Measurements from ENCODE around the gene PRKAG1. TPM values are rescaled to one million over a fixed set of nuclear protein-coding genes. Genes with fewer than 3 reads are reported as not detected.

The PRKAG1 gene
- total RNA-seq, 1 experiment from 2014 or later, result 133 TPM

DNA sequence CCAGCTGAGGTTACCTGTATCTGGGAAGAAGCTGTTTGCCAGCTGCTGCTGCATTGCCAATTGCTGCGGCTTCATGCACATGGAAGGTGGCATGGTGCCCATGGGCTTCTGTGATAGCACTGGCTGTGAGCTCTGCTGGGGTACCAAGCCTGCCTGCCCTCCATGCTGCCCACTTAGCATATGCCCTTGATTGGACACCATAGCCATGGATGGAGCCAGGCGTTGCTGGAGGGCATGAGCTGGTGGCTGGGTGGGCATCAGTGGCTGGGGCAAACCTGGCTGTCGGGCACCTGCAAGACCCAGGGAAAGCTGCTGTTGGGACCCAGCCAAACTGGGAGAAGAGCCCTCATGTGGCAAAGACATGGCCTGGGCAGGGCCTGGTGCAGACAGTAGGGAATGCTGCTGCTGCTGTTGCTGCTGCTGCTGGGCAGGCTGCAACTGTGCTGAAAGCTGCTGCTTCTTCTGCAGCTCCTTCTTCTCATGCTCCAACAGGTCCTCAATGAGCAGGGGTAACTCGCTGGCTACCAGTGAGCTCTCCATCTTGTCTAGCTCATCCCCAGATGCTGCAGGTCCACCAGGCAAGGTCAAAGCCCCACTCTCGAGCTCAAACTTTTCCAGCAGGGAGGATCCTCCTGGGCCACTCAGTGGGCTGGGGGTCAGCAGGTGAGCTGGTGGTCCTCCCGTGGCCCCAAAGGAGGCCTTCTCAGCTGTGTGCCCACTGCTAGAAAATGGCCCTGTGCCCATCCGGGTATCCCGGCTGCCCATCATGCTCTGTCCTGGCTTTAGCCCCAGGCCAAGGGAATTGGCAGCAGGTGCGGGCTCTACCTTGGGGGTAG, 18.8 kb upstream of the PRKAG1 start:
- in situ Hi-C loops (cut with HindIII; ENCODE audit: low pct_unique_long_range_greater_than_20kb, low sequenced_read_pairs), result no loop called here
- DNase-seq (ENCODE audit: low read depth, low spot score), result no peak

DNA sequence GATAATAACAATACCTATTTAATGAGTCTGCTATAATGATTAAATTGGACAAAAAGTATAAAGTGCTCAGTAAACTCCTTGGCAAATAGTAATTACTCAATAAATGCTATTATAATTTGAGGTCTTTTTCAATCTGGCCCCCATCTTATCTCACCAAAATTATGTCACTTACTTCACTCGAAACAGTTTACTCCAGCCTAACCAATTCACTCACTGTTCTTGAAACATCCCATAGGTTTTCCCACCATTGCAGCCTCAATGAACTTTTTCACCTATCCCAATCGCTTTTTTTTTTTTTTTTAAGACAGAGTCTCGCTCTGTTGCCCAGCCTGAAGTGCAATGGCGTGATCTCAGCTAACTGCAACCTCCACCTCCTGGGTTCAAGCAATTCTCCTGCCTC, 17.5 kb upstream of the PRKAG1 start:
- in situ Hi-C loops (cut with HindIII; ENCODE audit: low pct_unique_long_range_greater_than_20kb, low sequenced_read_pairs), result no loop called here

DNA sequence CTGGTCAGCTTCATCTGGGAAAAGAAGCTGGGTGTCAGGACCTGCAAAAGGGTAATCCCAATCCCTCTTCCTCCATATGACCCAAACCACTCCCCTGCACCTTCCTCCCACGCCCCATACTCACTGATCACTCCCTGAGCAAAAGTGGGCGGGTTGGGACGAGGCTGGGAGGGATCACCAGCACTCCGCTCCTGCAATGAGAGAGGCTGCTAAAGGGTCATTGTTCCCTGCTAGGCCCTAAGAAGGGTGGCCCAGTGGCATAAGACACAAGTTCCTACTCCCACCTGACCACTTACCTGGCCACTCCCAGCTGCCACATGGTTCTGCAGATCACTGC, 15.7 kb upstream of the PRKAG1 start:
- in situ Hi-C loops (cut with HindIII; ENCODE audit: low pct_unique_long_range_greater_than_20kb, low sequenced_read_pairs), result no loop called here
- DNase-seq (ENCODE audit: low read depth, low spot score), result no peak

More for the DNA sequence above, 17.5 kb upstream of the PRKAG1 start:
- no peak for DNase-seq (ENCODE audit: low read depth, low spot score)

DNA sequence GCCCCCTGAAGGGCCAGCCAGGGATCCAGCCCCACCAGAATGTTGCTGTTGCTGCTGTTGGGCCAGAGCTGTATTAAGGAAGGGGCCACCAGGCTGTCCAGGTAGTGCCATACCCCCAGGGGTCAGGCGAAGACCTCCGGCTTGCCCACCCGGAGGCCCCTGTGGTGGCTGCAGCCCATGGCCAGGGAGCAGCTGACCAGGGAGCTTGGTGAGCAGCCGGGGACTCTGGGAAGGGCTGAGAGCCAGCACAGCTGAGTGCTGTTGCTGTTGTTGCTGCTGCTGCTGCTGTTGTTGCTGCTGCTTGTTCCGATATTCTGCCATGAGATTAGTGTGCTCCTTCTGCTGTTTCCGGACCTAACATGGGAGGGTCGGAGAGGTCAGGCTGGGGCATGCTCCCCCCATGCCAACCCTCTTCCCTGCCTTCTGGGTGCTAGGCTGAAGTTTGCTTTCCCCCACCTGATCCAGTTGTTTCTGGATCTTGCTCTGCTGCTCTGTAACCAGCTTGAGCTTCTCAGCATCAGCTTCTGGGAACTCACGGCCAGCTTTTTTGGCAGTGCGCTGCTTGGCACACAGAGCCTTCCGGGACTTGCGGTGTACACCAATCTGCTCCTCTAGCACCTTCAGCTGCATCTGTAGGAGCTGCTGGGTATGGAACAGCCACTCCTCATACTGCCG, 15.2 kb upstream of the PRKAG1 start:
- no peak for DNase-seq (ENCODE audit: low read depth, low spot score)
- in situ Hi-C loops (cut with HindIII; ENCODE audit: low pct_unique_long_range_greater_than_20kb, low sequenced_read_pairs), result no loop called here

DNA sequence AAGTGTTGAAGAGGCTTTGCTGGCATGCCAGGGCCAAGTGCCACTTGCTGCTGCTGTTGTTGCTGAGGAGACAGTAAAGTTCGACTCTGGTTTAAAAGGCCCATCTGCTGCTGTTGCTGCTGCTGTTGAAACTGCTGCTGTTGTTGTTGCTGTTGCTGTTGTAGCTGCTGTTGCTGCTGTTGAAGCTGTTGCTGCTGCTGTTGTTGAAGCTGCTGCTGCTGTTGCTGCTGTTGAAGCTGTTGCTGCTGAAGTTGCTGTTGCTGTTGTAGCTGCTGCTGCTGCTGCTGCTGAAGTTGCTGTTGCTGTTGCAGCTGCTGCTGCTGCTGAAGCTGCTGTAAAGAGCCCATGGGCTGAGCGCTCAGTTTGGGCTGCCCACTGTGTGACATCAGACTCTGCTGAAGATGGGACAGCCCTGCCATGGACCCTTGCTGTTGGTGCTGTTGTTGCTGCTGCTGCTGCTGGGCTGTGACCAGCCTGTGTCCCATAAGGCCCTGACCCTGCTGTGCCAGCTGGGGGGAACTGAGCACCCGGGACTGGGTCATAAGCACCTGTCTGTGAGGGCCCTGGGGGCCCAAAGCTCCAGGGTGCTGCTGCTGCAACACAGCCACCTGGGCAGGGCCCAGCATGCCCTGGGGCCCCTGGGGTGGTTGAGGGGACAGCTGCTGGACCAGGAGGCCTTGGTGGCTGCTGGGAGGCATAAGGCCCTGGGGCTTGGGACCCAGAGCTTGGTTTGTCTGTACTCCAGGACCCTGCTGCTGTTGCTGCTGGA, 14.3 kb upstream of the PRKAG1 start:
- DNase-seq (ENCODE audit: low read depth, low spot score), result no peak
- in situ Hi-C loops (cut with HindIII; ENCODE audit: low pct_unique_long_range_greater_than_20kb, low sequenced_read_pairs), result no loop called here

DNA sequence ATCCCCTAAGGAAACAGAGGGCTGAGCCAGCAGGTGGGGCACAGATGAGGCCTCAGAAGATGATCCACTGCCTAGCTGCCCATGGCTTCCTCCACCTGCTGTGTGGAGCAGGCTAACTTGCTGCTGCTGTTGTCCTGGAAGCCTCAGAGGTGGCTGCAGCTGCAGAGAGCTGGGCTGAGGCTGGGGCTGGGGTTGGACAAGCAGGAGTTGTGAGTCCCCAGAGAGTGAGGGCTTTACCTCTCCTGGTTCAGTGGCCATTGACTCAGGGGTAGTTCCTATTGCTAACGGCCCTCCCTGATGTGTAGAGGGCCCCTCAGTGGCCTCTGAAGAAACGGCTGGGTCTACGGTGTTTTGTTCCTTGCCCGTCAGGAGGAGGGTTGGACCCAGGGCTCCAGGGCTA, 13.7 kb upstream of the PRKAG1 start:
- in situ Hi-C loops (cut with HindIII; ENCODE audit: low pct_unique_long_range_greater_than_20kb, low sequenced_read_pairs), result no loop called here
- DNase-seq (ENCODE audit: low read depth, low spot score), result no peak

DNA sequence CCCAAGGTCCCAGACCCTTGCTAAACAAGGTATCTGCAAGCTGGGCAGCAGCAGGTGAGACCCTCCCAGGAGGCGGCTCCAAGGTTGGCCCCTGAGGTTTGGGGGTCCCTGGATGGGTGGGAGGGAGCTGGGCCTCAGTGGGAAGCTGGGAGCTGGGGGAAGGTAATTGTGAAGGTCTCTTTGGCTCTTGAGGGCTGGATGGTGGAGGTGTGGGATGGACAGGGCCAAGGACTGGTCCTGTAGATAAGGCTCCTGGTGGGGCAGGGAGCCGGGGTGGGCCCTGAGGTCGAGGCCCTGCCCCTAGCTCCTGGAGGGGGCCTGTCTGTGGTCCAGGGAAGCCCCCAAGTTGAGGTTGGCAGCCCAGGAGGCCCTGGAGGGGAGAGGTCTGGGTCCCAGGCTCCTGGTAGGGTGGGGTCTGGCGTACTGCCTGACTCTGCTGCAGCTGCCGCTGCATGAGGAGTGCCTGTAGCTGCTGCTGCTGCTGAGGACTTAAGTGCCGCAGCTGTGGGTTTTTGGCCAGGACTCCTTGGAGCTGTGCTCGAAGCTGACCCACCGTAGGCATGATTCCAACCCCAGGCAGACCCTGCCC, 13.1 kb upstream of the PRKAG1 start:
- in situ Hi-C loops (cut with HindIII; ENCODE audit: low pct_unique_long_range_greater_than_20kb, low sequenced_read_pairs), result no loop called here
- DNase-seq (ENCODE audit: low read depth, low spot score), result no peak

DNA sequence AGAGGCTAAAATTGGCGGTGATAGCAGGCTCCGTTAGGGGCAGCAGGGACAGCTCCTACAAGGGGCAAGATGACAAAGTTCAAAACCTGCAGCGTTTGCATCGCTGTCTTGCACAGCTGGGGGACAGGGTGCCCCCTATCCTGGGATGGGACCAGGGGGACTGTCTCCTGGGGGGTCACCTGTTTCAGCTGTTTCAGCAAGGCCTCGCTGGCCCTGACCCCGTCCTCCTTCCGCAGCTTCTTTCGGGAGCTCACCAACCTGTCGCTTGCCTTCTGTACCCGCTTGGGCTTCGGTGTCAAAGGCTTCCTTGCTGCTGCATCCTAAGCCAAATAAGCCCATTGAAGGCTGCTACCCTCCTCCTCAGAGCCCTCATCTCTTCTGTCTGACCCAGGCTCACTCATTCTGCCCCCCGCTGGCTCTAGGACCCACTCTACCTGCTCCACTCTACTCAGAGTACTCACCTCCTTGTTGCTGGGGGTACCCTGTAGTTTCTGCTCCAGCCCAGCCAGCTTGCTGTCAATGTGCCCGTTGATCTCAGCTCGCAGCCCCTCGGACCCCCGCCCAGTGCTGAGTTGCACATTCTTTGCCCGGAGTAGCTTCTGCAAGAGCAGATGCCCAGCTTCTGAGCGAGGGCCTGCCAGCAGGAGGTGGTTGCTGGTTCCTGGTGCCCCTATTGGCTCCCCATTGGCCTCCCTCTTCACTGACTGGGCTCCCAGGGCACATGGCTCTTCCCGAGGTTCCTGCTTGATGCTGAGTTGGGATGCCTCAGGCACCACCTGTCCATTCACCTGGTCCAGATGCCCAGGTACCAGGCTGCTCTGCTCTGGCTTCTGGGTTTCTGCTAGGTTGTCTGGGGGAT, 12.4 kb upstream of the PRKAG1 start:
- in situ Hi-C loops (cut with HindIII; ENCODE audit: low pct_unique_long_range_greater_than_20kb, low sequenced_read_pairs), result no loop called here
- no peak for DNase-seq (ENCODE audit: low read depth, low spot score)

DNA sequence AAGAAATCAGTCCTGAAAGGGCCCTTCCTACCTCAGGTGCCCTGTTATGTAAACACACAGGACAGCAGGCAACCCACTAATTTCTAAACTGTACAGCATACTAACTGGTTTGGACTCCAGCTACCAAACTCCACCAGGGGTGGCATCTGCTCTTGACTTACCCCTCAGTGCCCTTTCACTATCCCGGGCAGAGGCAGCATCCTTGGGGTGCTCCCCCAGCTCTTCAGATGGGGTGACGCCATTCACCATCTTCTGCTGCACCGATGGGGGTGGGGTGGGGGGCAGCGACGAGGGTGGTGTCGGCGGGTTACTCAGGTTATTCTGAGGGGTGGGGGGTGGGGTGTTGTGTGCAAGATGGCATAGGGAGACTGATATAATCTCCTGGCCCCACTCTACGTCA, 11.5 kb upstream of the PRKAG1 start:
- in situ Hi-C loops (cut with HindIII; ENCODE audit: low pct_unique_long_range_greater_than_20kb, low sequenced_read_pairs), result no loop called here

DNA sequence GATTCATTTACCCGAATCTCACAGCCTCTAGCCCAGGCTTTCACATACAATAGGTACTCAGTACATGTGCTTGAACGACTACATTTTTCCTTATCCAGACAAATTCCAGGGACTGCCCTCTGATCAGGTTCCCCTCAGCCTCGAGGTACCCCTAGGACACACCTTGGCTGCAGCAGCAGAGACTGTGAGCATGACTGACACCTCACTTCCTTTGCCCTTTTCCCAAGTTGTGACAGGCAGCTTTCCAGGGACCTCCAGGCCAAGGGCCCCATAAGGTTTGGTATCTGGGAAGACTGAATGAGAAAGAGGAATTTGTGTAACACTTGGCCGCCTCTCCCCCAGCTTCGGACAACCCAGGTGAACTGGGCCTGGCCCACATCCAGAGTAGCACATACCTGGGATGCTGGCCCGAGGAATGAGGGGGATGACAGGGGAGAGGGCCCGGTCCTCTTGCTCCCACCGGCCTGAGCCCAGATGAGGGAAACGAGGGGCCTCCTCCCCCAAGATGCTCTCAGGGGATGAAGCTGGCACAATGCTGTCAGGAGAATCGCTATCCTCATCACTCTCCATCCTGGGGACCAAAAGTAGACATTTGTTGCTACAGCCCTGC, 10.2 kb upstream of the PRKAG1 start:
- no peak for DNase-seq (ENCODE audit: low read depth, low spot score)
- in situ Hi-C loops (cut with HindIII; ENCODE audit: low pct_unique_long_range_greater_than_20kb, low sequenced_read_pairs), result no loop called here

More for the DNA sequence above, 11.5 kb upstream of the PRKAG1 start:
- no peak for DNase-seq (ENCODE audit: low read depth, low spot score)

DNA sequence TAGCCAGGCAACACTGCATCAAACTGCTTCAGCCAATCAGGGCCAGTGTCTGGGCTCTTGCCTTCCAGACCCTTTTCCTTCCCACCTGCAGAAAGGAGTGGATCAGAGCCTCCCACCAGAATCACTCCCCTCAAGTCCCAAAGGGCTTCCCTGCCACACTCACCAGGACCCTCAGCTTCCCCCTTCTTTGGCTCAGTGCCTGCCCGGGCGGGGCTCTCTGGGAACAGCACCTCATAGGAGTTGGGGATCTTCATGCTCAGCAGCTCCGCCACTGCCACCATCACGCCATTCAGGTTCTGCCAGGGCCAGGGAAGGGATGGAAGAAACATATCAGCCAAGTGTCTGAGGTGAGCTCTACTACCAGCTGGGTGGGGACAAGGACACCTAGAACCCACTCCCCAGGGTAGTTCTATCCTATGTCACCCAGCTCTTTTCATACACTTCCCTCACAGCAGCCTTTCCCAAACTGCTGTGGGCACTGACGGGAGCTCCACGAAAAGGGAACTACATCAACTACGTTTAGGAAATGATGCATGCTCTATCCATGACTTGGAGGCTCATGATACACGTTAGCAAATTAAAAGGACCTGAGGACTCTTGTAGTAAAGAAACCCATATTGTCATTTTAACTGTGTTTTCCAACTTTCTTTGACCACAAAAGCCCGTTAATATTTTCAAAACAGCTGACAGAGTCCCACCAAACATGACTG, 9.4 kb upstream of the PRKAG1 start:
- in situ Hi-C loops (cut with HindIII; ENCODE audit: low pct_unique_long_range_greater_than_20kb, low sequenced_read_pairs), result no loop called here
- no peak for DNase-seq (ENCODE audit: low read depth, low spot score)

DNA sequence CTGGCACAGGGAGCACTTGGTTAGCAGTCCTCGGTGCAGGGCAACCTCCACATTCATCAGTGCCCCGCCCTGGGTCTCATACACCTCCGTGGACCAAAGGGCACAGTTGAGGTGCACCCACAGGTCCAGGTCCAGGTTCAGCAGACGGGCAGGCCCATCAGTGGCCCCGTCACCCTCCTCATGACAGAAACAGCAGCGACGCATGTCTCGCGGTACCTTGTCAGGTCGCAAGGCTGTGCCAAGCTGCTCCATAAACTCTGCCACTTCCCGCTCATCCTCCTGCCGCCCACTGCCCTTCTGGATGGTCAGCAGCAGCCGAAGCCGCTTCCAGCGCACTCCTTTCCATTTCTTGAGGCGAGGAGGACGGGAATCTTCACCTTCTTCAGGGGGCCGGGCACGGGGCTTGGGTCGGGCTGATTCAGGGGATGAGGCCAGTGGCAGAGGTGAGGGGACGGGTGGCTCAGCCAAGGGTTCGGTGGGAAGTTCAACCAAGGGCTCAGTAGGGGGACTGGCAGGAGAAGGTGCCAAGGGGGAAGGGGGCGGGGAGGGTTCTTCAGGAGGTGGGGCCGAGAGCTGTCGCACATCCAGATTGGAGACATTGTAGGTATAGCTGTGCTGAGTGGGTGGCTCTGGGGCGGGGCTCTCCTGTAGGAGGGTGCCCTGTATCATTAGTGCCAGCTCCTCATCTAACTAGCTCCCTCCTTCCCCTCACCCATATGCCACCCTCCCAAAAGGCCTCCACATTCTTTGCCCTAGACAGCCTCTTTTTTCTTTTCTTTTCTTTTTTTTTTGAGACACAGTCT, 8.3 kb upstream of the PRKAG1 start:
- DNase-seq (ENCODE audit: low read depth, low spot score), result no peak
- in situ Hi-C loops (cut with HindIII; ENCODE audit: low pct_unique_long_range_greater_than_20kb, low sequenced_read_pairs), result no loop called here

DNA sequence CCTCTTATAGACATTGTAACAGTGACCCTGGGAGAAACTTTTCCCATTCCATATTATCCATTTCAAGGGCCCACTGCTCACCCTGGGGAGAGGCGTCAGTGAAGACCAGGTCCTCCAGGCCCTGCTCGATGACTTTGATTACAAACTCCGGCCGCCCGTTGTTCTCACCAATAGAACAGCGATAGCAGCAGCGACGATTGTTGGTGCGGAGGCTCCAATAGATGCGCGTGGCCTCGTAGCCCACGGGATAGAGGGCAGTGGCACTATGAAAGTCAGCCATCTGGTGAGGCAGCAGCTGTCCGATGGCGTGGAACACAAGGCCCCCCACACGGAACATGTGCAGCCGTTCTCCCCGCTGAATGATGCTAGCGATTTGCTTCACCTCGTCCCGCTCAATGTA, 7.5 kb upstream of the PRKAG1 start:
- in situ Hi-C loops (cut with HindIII; ENCODE audit: low pct_unique_long_range_greater_than_20kb, low sequenced_read_pairs), result no loop called here

DNA sequence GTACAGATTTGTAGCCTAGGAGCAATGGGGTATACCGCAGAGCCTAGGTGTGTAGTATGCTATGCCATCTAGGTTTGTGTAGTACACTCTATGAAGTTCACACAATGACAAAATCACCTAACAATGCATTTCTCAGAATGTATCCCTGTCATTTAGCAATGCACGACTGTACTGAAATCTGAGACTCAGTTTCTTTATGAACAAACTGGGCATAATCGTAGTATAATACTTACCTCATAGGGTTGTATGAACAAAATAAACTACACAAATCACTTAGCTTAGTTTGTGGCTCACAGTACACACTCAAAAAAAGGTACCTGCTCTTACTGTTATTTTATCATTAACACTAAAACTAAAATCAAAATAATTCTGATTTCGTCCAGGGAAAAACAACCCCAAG, 6.9 kb upstream of the PRKAG1 start:
- in situ Hi-C loops (cut with HindIII; ENCODE audit: low pct_unique_long_range_greater_than_20kb, low sequenced_read_pairs), result no loop called here
- DNase-seq (ENCODE audit: low read depth, low spot score), result no peak

More for the DNA sequence above, 7.5 kb upstream of the PRKAG1 start:
- no peak for DNase-seq (ENCODE audit: low read depth, low spot score)

DNA sequence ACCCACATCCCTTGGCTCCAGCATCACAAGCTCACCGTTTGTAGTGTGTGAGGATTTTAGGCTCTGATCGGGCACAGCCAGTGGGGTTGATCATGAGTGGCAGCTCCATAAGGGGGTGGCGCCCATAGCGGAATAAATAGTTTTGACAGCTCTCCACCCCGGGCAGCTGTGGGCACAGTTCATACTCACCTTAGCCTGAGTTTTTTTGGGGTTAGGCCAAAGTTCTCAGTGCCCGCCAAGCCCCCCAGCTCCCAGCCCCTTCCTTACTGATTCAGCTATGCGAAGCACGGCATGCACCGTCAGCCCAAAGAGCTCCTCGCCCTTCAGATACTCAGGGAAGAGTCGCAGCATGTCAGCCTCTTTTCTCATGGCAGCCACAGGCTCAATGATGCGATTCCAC, 6.0 kb upstream of the PRKAG1 start:
- DNase-seq (ENCODE audit: low read depth, low spot score), result no peak
- in situ Hi-C loops (cut with HindIII; ENCODE audit: low pct_unique_long_range_greater_than_20kb, low sequenced_read_pairs), result no loop called here

DNA sequence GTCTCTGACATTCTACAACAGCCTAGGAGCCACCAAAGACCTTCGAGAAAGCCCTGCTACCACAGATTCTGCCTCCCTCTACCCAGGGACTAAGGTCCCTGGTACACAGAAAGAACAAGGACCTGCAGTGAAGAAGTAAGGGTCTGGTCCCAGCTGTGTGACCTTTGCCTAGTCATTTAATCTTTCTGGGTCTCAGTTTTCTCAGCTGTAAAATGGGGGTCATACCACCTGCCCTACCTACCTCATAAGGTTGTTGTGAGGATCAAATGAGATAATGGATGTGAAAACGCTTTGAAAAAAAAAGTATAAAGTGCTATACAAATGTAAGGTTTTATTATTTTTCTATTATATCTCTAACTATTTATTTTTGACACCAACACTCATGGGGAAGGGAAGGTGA, 5.2 kb upstream of the PRKAG1 start:
- in situ Hi-C loops (cut with HindIII; ENCODE audit: low pct_unique_long_range_greater_than_20kb, low sequenced_read_pairs), result no loop called here
- no peak for DNase-seq (ENCODE audit: low read depth, low spot score)

All from SK-MEL-5 (cell line).